ENCODE measurements around the gene DYNLT1.
"Not testable (repeated sequence)": the region's sequence is repeated elsewhere in the genome, so short reads cannot be mapped to it uniquely, and the experiment has no call there.

DYNLT1 gene

GRCh38 chr6:158662954-158663624 is 18.5 kb upstream of the DYNLT1 start:
- DNase-seq = no peak

- no peak for DNase-seq
Measured at GRCh38 chr6:158662607-158662953, 18.0 kb upstream of the DYNLT1 start.

- DNase-seq = peak in 2 of 3 donors; percentile 38 to 44
Measured at GRCh38 chr6:158661156-158661685, 16.7 kb upstream of the DYNLT1 start.

GRCh38 chr6:158660333-158660754 is 15.8 kb upstream of the DYNLT1 start:
- DNase-seq = peak; percentile 48 to 55 (median 53)

GRCh38 chr6:158656986-158657385 is 12.4 kb upstream of the DYNLT1 start:
- not testable (repeated sequence) for DNase-seq

- DNase-seq = no peak
Measured at GRCh38 chr6:158655569-158656450, 11.3 kb upstream of the DYNLT1 start.

- DNase-seq = peak; percentile 45 to 73 (median 70)
Measured at GRCh38 chr6:158654960-158655489, 10.5 kb upstream of the DYNLT1 start.

- DNase-seq = peak; percentile 89 to 93 (median 90)
Measured at GRCh38 chr6:158654498-158654897, 10.0 kb upstream of the DYNLT1 start.

GRCh38 chr6:158653577-158654354 is 9.2 kb upstream of the DYNLT1 start:
- DNase-seq = peak; percentile 50 to 73 (median 57)

- DNase-seq = not testable (repeated sequence)
Measured at GRCh38 chr6:158651981-158652737, 7.6 kb upstream of the DYNLT1 start.

GRCh38 chr6:158649289-158650143 is 5.0 kb upstream of the DYNLT1 start, which contains the start of gene SYTL3:
Gene SYTL3, plus strand, starts transcription at chr6:158650054. Its CDS starts 13,215 bp downstream, at chr6:158663269.
- peak; percentile 78 to 93 (median 84) for DNase-seq

- DNase-seq = peak in 1 of 3 donors; percentile 60
Measured at GRCh38 chr6:158648682-158649131, 4.2 kb upstream of the DYNLT1 start.

- DNase-seq = no peak
Measured at GRCh38 chr6:158647501-158647900, 3.0 kb upstream of the DYNLT1 start.

- DNase-seq = no peak
Measured at GRCh38 chr6:158646023-158646910, 1.7 kb upstream of the DYNLT1 start.

GRCh38 chr6:158645064-158646022 is 800 bp upstream of the DYNLT1 start:
- DNase-seq = no peak

GRCh38 chr6:158643836-158644230 is 710 bp downstream of the DYNLT1 start:
- peak in 1 of 3 donors; percentile 24 for DNase-seq

- DNase-seq = no peak
Measured at GRCh38 chr6:158642097-158642601, 2.4 kb downstream of the DYNLT1 start.

- no peak for DNase-seq
Measured at GRCh38 chr6:158640519-158640918, 4.0 kb downstream of the DYNLT1 start.
